SK-N-SH treated with all-trans-retinoic acid at 6 μM for 48 hours (cell line): ENCODE measurements around the gene PPM1H.

Experiments
- ATAC-seq: fragments of 200-7000 bp; cut with Tn5 transposase; 3 replicates; pipeline ENCODE4 v1.9.1; 2020; ENCODE audit warnings: mild to moderate bottlenecking, moderate library complexity
- ARNTL ChIP-seq: fragments of 450-650 bp; formaldehyde crosslinking; IDR thresholded peaks from 2 replicates; pipeline ENCODE4 v1.5.0; 2020; ENCODE audit warnings: low read depth, mild to moderate bottlenecking, moderate library complexity, borderline replicate concordance
- BACH2 ChIP-seq: fragments of 250-450 bp; sonication (Bioruptor Pico); IDR thresholded peaks from 2 replicates; pipeline ENCODE4 v1.9.0; 2021; ENCODE audit warnings: mild to moderate bottlenecking, borderline replicate concordance
- CSDC2 ChIP-seq: fragments of 250-450 bp; sonication (Bioruptor Pico); IDR thresholded peaks from 2 replicates; pipeline ENCODE4 v1.5.0; 2020; ENCODE audit warnings: mild to moderate bottlenecking, moderate library complexity
- CSRNP3 ChIP-seq: fragments of 250-450 bp; sonication (Bioruptor Pico); IDR thresholded peaks from 2 replicates; pipeline ENCODE4 v1.5.1; 2021; ENCODE audit warnings: mild to moderate bottlenecking, moderate library complexity
- ESRRG ChIP-seq: fragments of 250-450 bp; sonication (Bioruptor Pico); IDR thresholded peaks from 2 replicates; pipeline ENCODE4 v1.6.1; 2021; ENCODE audit warnings: mild to moderate bottlenecking
- GLIS3 ChIP-seq: fragments of 250-450 bp; sonication (Bioruptor Pico); IDR thresholded peaks from 2 replicates; pipeline ENCODE4 v1.5.0; 2020; ENCODE audit warnings: mild to moderate bottlenecking, moderate library complexity
- ISL1 ChIP-seq: fragments of 250-450 bp; sonication (Bioruptor Pico); IDR thresholded peaks from 2 replicates; pipeline ENCODE4 v2.1.2; 2022; ENCODE audit warnings: mild to moderate bottlenecking, moderate library complexity
- OSR1 ChIP-seq: fragments of 250-450 bp; sonication (Bioruptor Pico); IDR thresholded peaks from 2 replicates; pipeline ENCODE4 v1.8.0; 2022; ENCODE audit warnings: moderate library complexity, mild to moderate bottlenecking, inconsistent platforms
- PATZ1 ChIP-seq: fragments of 250-450 bp; sonication (Bioruptor Pico); IDR thresholded peaks from 2 replicates; pipeline ENCODE4 v1.8.0; 2020; ENCODE audit warnings: mild to moderate bottlenecking, moderate library complexity, borderline replicate concordance
- POU6F1 ChIP-seq: fragments of 250-450 bp; sonication (Bioruptor Pico); IDR thresholded peaks from 2 replicates; pipeline ENCODE4 v1.8.0; 2021; ENCODE audit warnings: low read depth, mild to moderate bottlenecking, moderate library complexity, borderline replicate concordance
- PPARA ChIP-seq: fragments of 250-450 bp; sonication (Bioruptor Pico); IDR thresholded peaks from 2 replicates; pipeline ENCODE4 v1.5.0; 2020; ENCODE audit warnings: mild to moderate bottlenecking, borderline replicate concordance
- RARB ChIP-seq: fragments of 250-450 bp; sonication (Bioruptor Pico); IDR thresholded peaks from 2 replicates; pipeline ENCODE4 v1.8.0; 2021; ENCODE audit warnings: mild to moderate bottlenecking, moderate library complexity
- SNAI2 ChIP-seq: fragments of 250-450 bp; sonication (Bioruptor Pico); IDR thresholded peaks from 2 replicates; pipeline ENCODE4 v1.5.0; 2020; ENCODE audit warnings: mild to moderate bottlenecking, moderate library complexity
- TCF4 ChIP-seq: fragments of 250-450 bp; sonication (Bioruptor Pico); IDR thresholded peaks from 2 replicates; pipeline ENCODE4 v1.8.0; 2021; ENCODE audit warnings: mild to moderate bottlenecking, moderate library complexity, borderline replicate concordance
- TOX ChIP-seq: fragments of 250-450 bp; sonication (Bioruptor Pico); IDR thresholded peaks from 2 replicates; pipeline ENCODE4 v1.8.0; 2021; ENCODE audit warnings: mild to moderate bottlenecking, moderate library complexity, borderline replicate concordance
- ZFP3 ChIP-seq: fragments of 250-450 bp; sonication (Bioruptor Pico); IDR thresholded peaks from 2 replicates; pipeline ENCODE4 v1.5.0; 2020; ENCODE audit warnings: mild to moderate bottlenecking, moderate library complexity
- ZFP30 ChIP-seq: fragments of 450-650 bp; formaldehyde crosslinking; IDR thresholded peaks from 2 replicates; pipeline ENCODE4 v1.5.0; 2022; ENCODE audit warnings: mild to moderate bottlenecking, moderate library complexity
- ZNF565 ChIP-seq: fragments of 450-650 bp; formaldehyde crosslinking; conservative IDR thresholded peaks from 2 replicates; pipeline ENCODE4 v1.5.0; 2020; ENCODE audit warnings: low read depth, mild to moderate bottlenecking, moderate library complexity
- TF ChIP-seq, protein P1 (sequence below): fragments of 250-450 bp; sonication (Bioruptor Pico); IDR thresholded peaks from 2 replicates; pipeline ENCODE4 v1.5.1; 2020; ENCODE audit warnings: low read depth, mild to moderate bottlenecking, moderate library complexity
- TF ChIP-seq, protein P2 (sequence below): fragments of 250-450 bp; sonication (Bioruptor Pico); IDR thresholded peaks from 2 replicates; pipeline ENCODE4 v1.5.0; 2020; ENCODE audit warnings: mild to moderate bottlenecking, moderate library complexity

Gene PPM1H

GRCh38 chr12:62933220-62933601, 1.7 kb downstream of the PPM1H start (continued):
- TF ChIP-seq, protein P1, sequence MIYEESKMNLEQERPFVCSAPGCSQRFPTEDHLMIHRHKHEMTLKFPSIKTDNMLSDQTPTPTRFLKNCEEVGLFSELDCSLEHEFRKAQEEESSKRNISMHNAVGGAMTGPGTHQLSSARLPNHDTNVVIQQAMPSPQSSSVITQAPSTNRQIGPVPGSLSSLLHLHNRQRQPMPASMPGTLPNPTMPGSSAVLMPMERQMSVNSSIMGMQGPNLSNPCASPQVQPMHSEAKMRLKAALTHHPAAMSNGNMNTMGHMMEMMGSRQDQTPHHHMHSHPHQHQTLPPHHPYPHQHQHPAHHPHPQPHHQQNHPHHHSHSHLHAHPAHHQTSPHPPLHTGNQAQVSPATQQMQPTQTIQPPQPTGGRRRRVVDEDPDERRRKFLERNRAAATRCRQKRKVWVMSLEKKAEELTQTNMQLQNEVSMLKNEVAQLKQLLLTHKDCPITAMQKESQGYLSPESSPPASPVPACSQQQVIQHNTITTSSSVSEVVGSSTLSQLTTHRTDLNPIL (CRISPR knock-in tag): no peak
- TF ChIP-seq PPARA (CRISPR knock-in tag) (no peak), ESRRG (CRISPR knock-in tag) (no peak), CSDC2 (CRISPR knock-in tag) (no peak), OSR1 (no peak), ARNTL (CRISPR knock-in tag) (no peak)

- TF ChIP-seq OSR1: no peak
- no peak for TF ChIP-seq TOX (CRISPR knock-in tag)
- no peak for TF ChIP-seq CSDC2 (CRISPR knock-in tag)
- TF ChIP-seq POU6F1 (CRISPR knock-in tag): no peak
- no peak for ATAC-seq
Observed at GRCh38 chr12:62931477-62931876, 3.5 kb downstream of the PPM1H start.

- no peak for ATAC-seq
- no peak for TF ChIP-seq TCF4 (CRISPR knock-in tag)
- no peak for TF ChIP-seq CSRNP3 (CRISPR knock-in tag)
- TF ChIP-seq OSR1: no peak
- no peak for TF ChIP-seq RARB
Observed at GRCh38 chr12:62930546-62931425, 4.2 kb downstream of the PPM1H start.

DNA sequence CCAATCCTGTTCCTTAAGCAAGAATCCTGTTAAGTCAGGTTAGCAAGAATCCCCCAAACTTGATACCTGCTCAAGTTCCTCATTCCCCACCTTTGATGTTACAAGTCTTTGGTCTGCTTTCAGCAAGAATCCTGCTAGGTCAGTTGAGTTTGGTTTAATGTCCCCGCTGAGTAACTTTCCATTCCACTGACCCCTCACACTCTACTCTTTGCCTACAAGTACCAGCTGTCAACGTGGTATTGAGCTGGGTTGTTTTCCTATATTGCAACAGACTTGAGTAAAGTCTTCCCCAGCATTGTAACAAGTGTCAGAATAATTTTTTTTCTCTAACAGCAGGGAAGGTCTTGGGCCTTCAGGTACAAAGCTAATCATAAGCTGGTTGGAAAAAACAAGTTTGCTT, 6.3 kb downstream of the PPM1H start:
- ATAC-seq: no peak
- TF ChIP-seq TCF4 (CRISPR knock-in tag) (no peak), OSR1 (no peak), TOX (CRISPR knock-in tag) (no peak), ZFP30 (CRISPR knock-in tag) (no peak), POU6F1 (CRISPR knock-in tag) (no peak), ZNF565 (CRISPR knock-in tag) (no peak), ARNTL (CRISPR knock-in tag) (no peak), BACH2 (no peak), CSDC2 (CRISPR knock-in tag) (no peak), RARB (no peak), PPARA (CRISPR knock-in tag) (no peak), GLIS3 (CRISPR knock-in tag) (no peak), ISL1 (no peak)

GRCh38 chr12:62925680-62926079, 9.3 kb downstream of the PPM1H start:
- no peak for ATAC-seq

More at GRCh38 chr12:62925680-62926079, 9.3 kb downstream of the PPM1H start:
- TF ChIP-seq ZFP3 (CRISPR knock-in tag) (no peak), PATZ1 (CRISPR knock-in tag) (no peak), BACH2 (no peak), SNAI2 (CRISPR knock-in tag) (no peak)
- TF ChIP-seq, protein P2, sequence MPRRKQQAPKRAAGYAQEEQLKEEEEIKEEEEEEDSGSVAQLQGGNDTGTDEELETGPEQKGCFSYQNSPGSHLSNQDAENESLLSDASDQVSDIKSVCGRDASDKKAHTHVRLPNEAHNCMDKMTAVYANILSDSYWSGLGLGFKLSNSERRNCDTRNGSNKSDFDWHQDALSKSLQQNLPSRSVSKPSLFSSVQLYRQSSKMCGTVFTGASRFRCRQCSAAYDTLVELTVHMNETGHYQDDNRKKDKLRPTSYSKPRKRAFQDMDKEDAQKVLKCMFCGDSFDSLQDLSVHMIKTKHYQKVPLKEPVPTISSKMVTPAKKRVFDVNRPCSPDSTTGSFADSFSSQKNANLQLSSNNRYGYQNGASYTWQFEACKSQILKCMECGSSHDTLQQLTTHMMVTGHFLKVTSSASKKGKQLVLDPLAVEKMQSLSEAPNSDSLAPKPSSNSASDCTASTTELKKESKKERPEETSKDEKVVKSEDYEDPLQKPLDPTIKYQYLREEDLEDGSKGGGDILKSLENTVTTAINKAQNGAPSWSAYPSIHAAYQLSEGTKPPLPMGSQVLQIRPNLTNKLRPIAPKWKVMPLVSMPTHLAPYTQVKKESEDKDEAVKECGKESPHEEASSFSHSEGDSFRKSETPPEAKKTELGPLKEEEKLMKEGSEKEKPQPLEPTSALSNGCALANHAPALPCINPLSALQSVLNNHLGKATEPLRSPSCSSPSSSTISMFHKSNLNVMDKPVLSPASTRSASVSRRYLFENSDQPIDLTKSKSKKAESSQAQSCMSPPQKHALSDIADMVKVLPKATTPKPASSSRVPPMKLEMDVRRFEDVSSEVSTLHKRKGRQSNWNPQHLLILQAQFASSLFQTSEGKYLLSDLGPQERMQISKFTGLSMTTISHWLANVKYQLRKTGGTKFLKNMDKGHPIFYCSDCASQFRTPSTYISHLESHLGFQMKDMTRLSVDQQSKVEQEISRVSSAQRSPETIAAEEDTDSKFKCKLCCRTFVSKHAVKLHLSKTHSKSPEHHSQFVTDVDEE: no peak
- TF ChIP-seq, all 23 proteins: peak for 0
